Progenitor cell of endocrine pancreas (in vitro differentiated cells): ENCODE results near the gene NOP9. TPM values are rescaled to one million over a fixed set of nuclear protein-coding genes. Genes with fewer than 3 reads are reported as not detected.

Experiments
- DNase-seq: peaks from one replicate; pipeline ENCODE4 v3.0.0; 2021; ENCODE audit warnings: low spot score; ENCODE audit not compliant: unreplicated experiment
- H3K27ac Mint-ChIP-seq: 2 replicates; pipeline ENCODE4 v1.8.0; 2021; ENCODE audit warnings: mild to moderate bottlenecking, moderate library complexity, mixed read lengths
- H3K27me3 Mint-ChIP-seq: 2 replicates; pipeline ENCODE4 v1.8.0; 2021; ENCODE audit warnings: mixed read lengths
- H3K36me3 Mint-ChIP-seq: 2 replicates; pipeline ENCODE4 v1.8.0; 2022; ENCODE audit warnings: mixed read lengths; ENCODE audit not compliant: insufficient read depth
- H3K4me1 Mint-ChIP-seq: 2 replicates; pipeline ENCODE4 v1.8.0; 2021; ENCODE audit warnings: low read depth, mixed read lengths
- H3K4me3 Mint-ChIP-seq: 2 replicates; pipeline ENCODE4 v1.8.0; 2021; ENCODE audit warnings: low read depth, mild to moderate bottlenecking, moderate library complexity, mixed read lengths
- H3K9me3 Mint-ChIP-seq: 2 replicates; pipeline ENCODE4 v1.8.0; 2021; ENCODE audit warnings: low read depth, mixed read lengths
- total RNA-seq: library from RNA; stranded (reverse); gene quantifications from 2 replicates; pipeline ENCODE4 v1.2.1, GENCODE V29; 2021
- TF ChIP-seq, protein P1 (sequence below): fragments of 200-600 bp; sonication (generic); IDR thresholded peaks from one replicate; pipeline ENCODE4 v1.5.0; 2021; ENCODE audit warnings: antibody characterized with exemption, mild to moderate bottlenecking; ENCODE audit not compliant: unreplicated experiment

The NOP9 gene
- total RNA-seq, 1 donor from 2014 or later, result 32.6 TPM

DNA sequence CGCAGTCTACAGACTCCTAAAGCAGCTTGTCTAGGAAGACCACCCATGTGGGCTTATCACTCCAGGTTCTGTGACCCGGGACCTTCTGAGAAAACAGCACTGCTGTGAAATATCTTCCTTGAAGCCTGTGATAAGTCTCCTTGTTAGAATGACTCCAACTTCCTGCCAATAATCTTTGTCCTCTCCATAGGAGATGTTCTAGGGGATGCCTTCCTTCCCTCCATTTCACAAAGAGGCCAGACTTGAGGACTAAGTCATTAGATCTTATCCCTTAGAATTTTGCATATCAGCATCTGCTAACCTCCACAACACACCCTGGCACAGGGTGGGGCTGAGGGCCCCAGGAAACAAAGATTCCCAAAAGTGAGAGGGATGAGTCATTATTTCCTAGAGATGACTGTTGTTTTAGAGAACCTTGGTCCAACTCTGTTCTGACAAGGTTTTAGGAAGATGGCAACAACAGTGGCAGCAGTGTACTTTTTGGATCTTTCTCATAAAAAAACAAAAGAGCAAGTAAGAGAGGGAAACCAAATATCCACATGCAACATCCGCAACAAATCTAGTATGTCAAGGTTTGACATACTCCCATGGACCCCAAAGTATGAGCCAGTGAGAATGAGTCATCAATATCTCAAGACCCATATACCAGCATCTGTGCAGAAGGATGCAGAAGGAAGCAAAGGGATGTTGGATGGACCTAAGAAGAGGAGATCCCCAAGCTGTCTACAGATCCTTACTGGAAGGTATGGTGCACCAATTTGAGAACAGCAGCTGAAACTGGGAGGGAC, 17.7 kb downstream of the NOP9 start:
- DNase-seq, result no peak
- no peaks in the 10 kb centered on the region for H3K36me3 Mint-ChIP-seq
- H3K27ac Mint-ChIP-seq, result no peak overlapping the region
- H3K4me3 Mint-ChIP-seq, result no peak overlapping the region
- no peaks in the 10 kb centered on the region for H3K9me3 Mint-ChIP-seq
- TF ChIP-seq, protein P1, sequence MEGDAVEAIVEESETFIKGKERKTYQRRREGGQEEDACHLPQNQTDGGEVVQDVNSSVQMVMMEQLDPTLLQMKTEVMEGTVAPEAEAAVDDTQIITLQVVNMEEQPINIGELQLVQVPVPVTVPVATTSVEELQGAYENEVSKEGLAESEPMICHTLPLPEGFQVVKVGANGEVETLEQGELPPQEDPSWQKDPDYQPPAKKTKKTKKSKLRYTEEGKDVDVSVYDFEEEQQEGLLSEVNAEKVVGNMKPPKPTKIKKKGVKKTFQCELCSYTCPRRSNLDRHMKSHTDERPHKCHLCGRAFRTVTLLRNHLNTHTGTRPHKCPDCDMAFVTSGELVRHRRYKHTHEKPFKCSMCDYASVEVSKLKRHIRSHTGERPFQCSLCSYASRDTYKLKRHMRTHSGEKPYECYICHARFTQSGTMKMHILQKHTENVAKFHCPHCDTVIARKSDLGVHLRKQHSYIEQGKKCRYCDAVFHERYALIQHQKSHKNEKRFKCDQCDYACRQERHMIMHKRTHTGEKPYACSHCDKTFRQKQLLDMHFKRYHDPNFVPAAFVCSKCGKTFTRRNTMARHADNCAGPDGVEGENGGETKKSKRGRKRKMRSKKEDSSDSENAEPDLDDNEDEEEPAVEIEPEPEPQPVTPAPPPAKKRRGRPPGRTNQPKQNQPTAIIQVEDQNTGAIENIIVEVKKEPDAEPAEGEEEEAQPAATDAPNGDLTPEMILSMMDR, result no peak
- H3K4me1 Mint-ChIP-seq, result no peaks in the 10 kb centered on the region
- H3K27me3 Mint-ChIP-seq, result peaks cover 52% of the 10 kb centered on the region

DNA sequence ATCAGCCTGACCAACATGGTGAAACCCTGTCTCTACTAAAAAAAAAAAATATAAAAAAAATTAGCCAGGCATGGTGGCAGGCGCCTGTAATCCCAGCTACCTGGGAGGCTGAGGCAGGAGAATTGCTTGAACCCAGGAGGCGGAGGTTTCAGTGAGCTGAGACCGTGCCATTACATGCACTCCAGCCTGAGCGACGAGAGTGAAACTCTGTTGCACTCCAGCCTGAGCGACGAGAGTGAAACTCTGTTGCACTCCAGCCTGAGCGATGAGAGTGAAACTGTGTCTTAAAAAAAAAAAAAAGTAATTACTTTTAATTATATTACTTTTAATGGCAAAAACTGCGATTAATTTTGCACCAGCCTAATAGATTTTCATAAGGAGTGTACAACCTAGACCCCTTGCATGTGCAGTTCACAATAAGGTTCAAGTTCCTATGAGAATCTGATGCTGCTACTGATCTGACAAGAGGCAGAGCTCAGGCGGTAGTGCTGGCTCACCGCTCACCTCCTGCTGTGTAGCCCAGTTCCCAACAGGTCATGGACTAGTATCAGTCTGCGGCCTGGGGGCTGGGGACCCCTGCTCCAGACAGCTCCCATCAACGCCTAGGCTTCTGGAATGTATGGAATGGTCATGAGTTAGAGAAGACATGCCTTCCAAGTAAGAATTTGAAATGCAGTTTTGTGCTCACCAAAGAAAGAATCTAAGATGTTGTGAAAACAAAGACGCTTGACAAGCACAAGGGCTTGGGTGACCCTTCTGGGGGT, 21.7 kb downstream of the NOP9 start:
- Mint-ChIP-seq H3K9me3 (no peaks in the 10 kb centered on the region), H3K27ac (no peak overlapping the region), H3K36me3 (no peaks in the 10 kb centered on the region), H3K4me3 (no peak overlapping the region), H3K27me3 (peaks cover 59% of the 10 kb centered on the region), H3K4me1 (no peaks in the 10 kb centered on the region)
- TF ChIP-seq, protein P1, result no peak
- no peak for DNase-seq

DNA sequence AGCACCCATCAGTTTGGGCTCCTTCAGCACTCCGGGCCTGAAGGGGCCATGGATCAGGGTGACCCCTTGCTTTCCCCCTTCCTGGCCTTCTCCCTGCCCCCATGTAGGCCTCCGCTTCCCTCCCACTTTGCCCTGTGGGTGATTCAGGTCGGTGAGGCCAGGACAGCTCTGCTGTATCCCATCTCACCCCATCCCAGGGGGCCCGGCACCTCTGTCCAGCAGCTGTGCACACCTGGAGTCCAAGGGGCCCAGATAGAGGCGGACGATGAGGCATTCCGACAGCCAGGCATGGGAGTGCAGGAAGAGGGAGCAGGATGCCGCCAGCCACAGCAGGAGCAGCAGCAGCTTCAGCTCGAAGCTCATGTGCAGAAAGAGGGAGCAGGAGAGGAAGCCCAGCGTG, 23.0 kb downstream of the NOP9 start:
- no peaks in the 10 kb centered on the region for H3K36me3 Mint-ChIP-seq
- H3K4me1 Mint-ChIP-seq, result no peaks in the 10 kb centered on the region
- H3K4me3 Mint-ChIP-seq, result no peak overlapping the region
- DNase-seq, result no peak
- TF ChIP-seq, protein P1, result no peak
- peaks cover 55% of the 10 kb centered on the region for H3K27me3 Mint-ChIP-seq
- H3K27ac Mint-ChIP-seq, result no peak overlapping the region
- no peaks in the 10 kb centered on the region for H3K9me3 Mint-ChIP-seq

- H3K9me3 Mint-ChIP-seq, result no peaks in the 10 kb centered on the region
- no peaks in the 10 kb centered on the region for H3K36me3 Mint-ChIP-seq
- no peaks in the 10 kb centered on the region for H3K4me1 Mint-ChIP-seq
- peaks cover 48% of the 10 kb centered on the region for H3K27me3 Mint-ChIP-seq
- no peak overlapping the region for H3K4me3 Mint-ChIP-seq
- DNase-seq, result no peak
- H3K27ac Mint-ChIP-seq, result no peak overlapping the region
- TF ChIP-seq, protein P1, result no peak
Observed at GRCh38 chr14:24323341-24323740, 23.7 kb downstream of the NOP9 start.

- no peak overlapping the region for H3K27ac Mint-ChIP-seq
- H3K4me3 Mint-ChIP-seq, result no peak overlapping the region
- H3K36me3 Mint-ChIP-seq, result no peaks in the 10 kb centered on the region
- H3K9me3 Mint-ChIP-seq, result no peaks in the 10 kb centered on the region
- no peaks in the 10 kb centered on the region for H3K4me1 Mint-ChIP-seq
- no peak for DNase-seq
- TF ChIP-seq, protein P1, result no peak
- peaks cover 48% of the 10 kb centered on the region for H3K27me3 Mint-ChIP-seq
Observed at GRCh38 chr14:24324024-24324423, 24.4 kb downstream of the NOP9 start.
